Ureter (tissue), 1 donor: ENCODE measurements around the gene ACSL6. TPM values are rescaled to one million over a fixed set of nuclear protein-coding genes. Genes with fewer than 3 reads are reported as not detected.
"Not testable (repeated sequence)": the region's sequence is repeated elsewhere in the genome, so short reads cannot be mapped to it uniquely, and the experiment has no call there.

Experiments
- DNase-seq: peaks from one replicate; pipeline ENCODE4 v3.0.0-alpha.2; 2020; ENCODE audit warnings: low spot score
- total RNA-seq: library from RNA; stranded (reverse); gene quantifications from one replicate; pipeline ENCODE4 v1.2.4, GENCODE V29; 2023
- donor health status: DM: yes; HTN: yes; CAD: no.

ACSL6 gene
- total RNA-seq, 1 donor from 2014 or later: 0.81 TPM

DNA sequence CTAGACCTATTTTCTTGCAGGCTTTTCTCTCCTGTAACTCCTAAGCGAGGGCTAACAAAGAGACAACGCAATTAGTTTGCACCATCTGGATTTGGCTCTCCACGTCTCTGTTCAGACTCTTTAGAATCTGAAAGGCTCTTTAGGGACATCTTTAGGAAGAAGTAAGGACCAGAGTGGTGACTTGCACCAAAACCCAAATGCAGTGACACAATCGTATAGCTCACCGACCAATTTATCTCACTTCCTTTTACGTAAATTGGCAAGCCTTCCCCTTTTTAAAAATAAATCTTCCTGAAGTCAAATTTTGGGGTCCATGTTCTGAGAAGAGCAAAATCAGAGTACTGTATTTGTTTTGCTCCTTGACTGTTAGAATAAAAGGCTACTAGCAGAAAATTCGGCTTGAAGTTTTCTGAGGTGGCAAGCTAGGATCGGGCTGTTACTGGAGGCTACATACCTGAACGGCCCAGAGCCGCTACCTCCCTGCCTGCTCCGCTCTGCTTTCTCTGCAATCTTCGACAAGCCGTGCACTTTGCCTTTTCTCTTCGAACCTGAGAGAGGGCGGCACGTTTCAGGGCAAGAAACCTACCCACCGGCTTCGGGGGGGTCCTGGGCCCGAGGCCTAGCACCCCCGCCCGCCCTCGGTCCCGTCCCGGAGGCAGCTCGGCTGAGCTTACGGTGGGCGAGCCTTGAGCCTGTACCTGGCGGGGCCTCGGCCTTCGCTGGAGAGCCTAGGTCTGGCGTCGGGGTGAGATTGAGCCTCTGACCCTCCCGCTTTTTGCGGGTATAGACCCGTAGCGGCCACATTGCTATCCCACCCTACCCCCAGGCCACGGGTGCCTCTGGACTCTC is 66.5 kb downstream of the ACSL6 start:
- DNase-seq: no peak

DNA sequence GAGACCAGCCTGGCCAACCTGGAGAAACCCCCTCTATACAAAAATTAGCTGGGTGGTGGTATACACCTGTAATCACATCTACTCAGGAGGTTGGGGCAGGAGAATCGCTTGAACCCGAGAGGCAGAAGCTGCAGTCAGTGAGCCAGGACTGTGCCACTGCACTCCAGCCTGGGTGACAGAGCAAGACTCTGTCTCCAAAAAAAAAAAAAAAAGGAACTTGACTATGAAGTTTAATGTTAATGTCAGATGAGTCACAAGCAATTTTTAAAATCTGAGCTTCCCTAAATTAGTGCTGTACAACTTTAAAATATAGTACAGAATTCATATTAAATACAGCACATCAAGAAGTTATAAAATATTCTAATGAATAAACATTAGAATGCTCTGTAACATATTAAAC is 67.5 kb downstream of the ACSL6 start:
- DNase-seq: no peak

DNA sequence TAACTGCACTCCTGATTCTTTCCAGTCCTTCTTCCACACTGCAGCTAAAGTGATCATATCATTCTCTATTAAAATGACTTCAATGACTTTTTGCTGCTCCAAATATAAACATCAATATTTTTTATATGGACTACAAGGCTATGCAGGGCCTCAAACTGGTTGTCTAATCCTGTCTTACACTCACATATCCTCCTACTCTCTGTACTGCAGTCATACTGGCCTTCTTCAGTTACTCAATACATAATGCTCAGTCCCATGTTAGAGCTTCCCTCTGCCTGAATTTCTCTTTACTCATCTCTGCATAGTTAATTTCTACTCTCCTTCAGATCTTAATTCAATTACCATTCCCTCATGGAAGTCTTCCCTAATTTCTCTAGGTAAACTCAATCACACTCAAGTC is 69.4 kb downstream of the ACSL6 start:
- DNase-seq: no peak

DNA sequence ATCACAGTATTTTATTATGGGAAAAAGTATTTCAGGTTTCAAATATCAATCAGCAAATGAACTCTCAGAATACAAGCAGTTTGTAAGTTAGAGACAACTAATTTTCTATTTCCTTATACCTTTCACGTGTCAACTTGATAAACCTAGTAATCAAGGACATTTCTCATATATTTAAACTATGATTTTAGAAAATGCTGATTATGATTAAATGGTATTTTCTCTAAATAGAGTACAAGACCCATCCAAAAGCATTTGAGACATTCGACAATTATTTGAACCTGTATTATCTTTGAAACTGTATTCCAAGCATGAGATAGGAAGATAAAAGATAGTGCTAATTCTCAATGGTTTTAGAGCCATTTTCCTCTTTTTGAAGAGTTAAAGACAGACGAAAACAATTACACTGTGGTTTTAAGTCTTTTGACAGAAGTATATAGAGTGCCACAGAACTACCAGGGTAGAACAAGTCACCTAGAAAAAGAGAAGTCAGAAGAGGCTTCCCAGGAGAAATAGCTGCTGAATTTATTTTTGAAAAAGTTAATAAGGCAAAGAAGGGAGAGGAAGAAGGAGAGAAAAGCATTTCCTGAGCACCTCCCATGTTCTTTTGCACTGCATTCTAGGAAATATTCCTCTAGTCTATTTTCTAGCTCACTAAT is 71.6 kb downstream of the ACSL6 start:
- DNase-seq: no peak

DNA sequence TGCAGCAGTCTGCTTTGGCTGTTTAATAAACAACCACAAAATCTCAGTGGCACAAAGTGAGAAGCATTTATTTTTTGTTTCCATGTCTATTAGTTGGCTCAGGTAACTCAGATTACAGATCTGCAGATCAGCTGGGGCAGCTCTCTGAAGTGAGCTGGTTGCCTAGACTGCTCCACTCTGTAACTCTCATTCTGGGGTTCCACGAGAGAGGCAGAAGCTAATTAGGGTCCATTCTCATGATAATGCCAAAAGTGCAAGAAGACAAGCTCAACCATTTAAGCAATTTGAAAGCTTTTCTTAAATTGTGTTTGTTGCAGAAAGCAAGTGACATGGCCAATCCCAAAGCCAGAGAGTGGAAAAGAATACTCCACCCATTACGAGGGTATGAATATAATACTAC is 79.2 kb downstream of the ACSL6 start:
- DNase-seq: no peak

DNA sequence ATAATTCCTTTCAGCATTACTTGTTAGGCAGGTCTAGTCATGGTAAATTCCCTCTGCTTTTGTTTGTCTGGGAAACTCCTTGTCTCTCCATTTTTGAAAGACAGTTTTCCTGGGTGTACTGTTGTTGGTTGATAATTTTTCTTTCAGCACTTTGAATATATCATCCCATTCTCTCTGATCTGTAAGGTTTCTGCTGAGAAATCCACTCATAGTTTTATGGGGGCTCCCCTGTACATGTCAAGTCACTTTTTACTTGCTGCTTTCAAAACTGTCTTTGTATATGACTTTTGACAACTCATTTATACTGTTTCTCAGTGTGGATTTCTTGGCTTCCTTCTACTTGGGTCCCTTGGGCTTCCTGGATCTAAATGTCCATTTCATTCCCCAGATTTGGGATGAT is 82.5 kb downstream of the ACSL6 start:
- no peak for DNase-seq

DNA sequence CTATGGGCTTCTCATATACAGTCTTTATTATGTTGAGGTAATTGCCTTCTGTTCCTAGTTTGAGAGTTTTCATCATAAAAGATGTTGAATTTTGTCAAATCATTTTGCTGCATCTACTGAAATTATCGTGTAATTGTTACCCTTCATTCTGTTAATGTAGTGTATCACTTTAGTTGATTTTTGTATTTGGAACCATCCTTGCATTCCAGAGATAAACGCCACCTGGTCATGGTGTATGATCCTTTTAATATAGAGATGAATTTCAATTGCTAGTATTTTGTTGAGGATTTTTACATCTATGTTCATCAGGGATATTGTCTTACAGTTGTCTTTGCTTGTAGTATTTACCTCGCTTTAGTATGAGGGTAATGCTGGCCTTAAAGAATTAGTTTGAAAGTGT is 85.3 kb downstream of the ACSL6 start:
- DNase-seq: no peak

DNA sequence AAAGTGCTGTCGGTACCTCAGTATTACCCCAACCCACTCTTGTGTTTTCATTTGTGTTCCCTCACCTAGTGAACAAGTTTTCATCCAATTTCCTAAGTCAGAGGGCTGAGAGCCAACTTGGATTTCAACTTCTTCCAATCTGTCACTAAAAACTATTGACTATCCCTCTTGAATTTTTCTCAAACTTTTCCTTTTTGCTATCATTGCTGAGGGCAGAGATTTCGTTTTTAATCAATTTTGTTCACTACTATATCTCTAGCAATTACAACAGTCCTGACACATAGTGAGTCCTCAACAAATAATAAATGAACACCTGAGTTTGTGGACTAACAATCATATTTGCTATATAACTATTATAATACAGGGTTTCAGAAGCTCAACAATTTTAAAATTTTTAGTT is 95.0 kb downstream of the ACSL6 start:
- no peak for DNase-seq

DNA sequence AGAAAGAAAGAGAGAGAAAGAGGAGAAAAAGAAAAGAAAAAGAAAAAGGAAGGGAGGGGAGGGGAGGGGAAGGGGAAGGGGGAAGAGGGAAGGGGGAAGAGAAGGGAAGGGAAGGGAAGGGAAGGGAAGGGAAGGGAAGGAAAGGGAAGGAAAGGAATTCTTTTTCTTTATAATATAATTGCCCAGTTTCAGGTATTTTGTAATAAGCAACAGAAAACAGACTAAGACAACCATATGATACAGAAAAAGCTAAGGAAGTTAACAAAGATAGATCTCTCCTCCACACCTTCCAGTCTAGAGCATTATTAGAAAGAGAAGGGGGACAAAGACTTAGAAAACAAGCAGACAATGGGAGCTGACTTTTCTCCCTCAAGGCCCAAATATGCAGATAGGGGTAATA is 97.0 kb downstream of the ACSL6 start:
- no peak for DNase-seq

DNA sequence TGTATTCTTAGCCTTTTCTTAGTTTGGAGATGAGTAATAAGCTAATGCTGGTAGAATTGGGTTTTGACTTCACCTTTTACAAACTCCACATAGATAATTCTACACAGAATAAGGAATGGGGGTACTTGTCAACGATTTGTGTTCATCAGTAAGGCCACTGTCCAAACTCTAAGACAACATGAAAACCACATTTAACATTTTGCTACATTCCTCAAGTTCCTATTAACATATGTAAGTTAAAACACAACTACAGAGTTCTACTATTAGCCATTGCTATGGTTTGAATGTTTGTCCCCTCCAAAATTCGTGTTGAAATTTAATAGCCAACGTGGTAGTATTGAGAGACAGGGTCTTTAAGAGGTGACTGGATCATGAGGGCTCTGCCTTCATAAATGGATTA is 97.9 kb downstream of the ACSL6 start:
- DNase-seq: no peak

DNA sequence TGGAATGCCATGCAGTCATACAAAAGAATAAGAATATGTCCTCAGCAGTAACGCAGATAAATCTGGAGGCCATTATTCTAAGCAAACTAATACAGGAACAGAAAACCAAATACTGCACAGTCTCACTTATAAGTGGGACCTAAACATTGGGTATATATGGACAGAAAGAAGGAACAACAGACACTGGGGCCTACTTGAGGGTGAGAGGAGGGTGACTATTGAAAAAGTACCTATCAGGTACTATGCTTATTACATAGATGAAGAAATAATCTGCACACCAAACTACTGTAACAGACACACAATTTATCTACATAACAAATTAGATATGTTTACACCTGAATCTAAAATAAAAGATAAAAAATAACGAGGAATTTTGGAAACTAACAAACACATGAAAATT is 104.8 kb downstream of the ACSL6 start:
- DNase-seq: no peak

DNA sequence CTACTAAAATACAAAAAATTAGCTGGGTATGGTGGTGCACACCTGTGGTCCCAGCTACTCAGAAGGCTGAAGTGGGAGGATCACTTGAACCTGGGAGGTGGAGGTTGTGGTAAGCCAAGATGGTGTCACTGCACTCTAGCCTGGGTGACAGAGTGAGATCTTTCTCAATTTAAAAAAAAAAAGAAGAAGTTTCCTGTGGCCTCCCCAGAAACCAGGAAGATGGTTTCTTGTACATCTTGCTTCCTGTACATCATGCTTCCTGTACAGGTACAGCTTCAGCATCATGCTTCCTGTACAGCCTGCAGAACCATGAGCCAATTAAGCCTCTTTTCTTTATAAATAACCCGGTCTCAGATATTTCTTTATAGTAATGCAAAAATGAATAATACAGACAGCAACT is 109.2 kb downstream of the ACSL6 start:
- not testable (repeated sequence) for DNase-seq

Other genes starting within 250 kb of the ACSL6 start
- gene FNIP1, start 214.6 kb downstream of the ACSL6 start, total RNA-seq: 34.4 TPM
- gene MEIKIN, start 66.0 kb downstream of the ACSL6 start, total RNA-seq: not detected
- gene IL3, start 49.0 kb upstream of the ACSL6 start, total RNA-seq: not detected
- gene CSF2, start 62.1 kb upstream of the ACSL6 start, total RNA-seq: not detected
- 39.7 TPM for gene P4HA2, start 216.2 kb upstream of the ACSL6 start, total RNA-seq
- gene PDLIM4, start 246.0 kb upstream of the ACSL6 start, total RNA-seq: 33.9 TPM